Activated naive CD4-positive, alpha-beta T cell treated with anti-CD3 and anti-CD28 coated beads, Interleukin-2, amount 10 ng/mL, durations not matched to agents 7 days and 5 days (primary cell): ENCODE data around the gene NEU4.
"Not testable (repeated sequence)": the region's sequence is repeated elsewhere in the genome, so short reads cannot be mapped to it uniquely, and the experiment has no call there.

Experiments used
- CTCF ChIA-PET: fragments of 350-600 bp; sonication (Branson Sonifier 250); formaldehyde crosslinking; loops from one replicate; lab custom pipeline; 2021; ENCODE audit warnings: antibody characterized with exemption; lab: Charles Lee
- DNase-seq: peaks from one replicate; pipeline ENCODE4 v3.0.0-alpha.2; 2020
- H3K27ac Mint-ChIP-seq: one replicate; pipeline ENCODE4 v1.8.0; 2021; ENCODE audit warnings: mild to moderate bottlenecking, moderate library complexity, mixed read lengths
- H3K27me3 Mint-ChIP-seq: one replicate; pipeline ENCODE4 v1.8.0; 2021; ENCODE audit warnings: mild to moderate bottlenecking, mixed read lengths
- H3K36me3 Mint-ChIP-seq: one replicate; pipeline ENCODE4 v1.8.0; 2021; ENCODE audit warnings: mixed read lengths
- H3K4me1 Mint-ChIP-seq: one replicate; pipeline ENCODE4 v1.8.0; 2021; ENCODE audit warnings: mixed read lengths
- H3K4me3 Mint-ChIP-seq: one replicate; pipeline ENCODE4 v1.8.0; 2021; ENCODE audit warnings: mild to moderate bottlenecking, moderate library complexity, mixed read lengths
- H3K9me3 Mint-ChIP-seq: one replicate; pipeline ENCODE4 v1.8.0; 2021; ENCODE audit warnings: mixed read lengths

Gene NEU4

DNA sequence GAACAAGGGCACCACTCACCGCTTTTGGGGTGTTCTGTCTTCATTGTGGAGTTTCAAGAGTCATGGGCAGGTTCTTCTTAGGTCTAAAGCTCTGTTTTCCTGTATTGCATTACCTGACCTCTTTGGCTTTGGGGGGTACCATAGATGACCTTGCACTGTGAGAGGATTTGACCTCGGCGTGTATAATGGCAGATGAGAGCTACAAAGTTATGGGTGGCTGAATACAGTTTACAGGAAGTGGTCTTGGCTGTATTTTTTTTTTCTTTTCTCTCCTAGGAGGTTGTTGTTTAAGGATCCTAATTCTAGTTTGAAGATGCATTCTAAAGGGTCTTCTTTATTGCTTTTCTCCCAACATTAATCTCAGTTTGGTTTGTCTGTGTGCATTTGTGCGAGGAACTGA lies 20.9 kb upstream of the NEU4 start:
- CTCF ChIA-PET: no interaction called here
- peak overlapping the region; percentile 7 for H3K27ac Mint-ChIP-seq
- DNase-seq: no peak
- H3K4me3 Mint-ChIP-seq: no peak overlapping the region
- H3K9me3 Mint-ChIP-seq: peaks cover 26% of the 10 kb centered on the region
- H3K4me1 Mint-ChIP-seq: peaks cover 8% of the 10 kb centered on the region
- no peaks in the 10 kb centered on the region for H3K36me3 Mint-ChIP-seq
- peaks cover 5% of the 10 kb centered on the region for H3K27me3 Mint-ChIP-seq

DNA sequence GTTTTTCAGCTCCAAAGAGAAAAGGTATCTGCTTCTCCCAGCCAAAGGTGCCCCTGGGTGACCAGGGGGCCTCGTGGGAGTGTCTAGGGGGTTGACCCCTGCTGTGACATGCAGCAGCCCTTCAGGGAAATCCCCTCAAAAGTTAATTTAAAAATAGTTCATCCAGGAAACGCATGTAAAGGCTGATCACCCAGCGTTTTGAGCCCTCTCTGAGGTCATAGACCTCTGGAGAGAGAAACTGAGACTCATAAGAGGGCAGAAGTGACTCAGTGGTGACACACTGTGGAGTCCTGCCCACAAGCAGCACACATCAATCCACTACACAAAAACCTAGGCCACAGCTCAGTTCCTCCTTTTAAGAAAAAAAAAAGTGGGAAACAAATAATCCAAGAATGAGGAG lies 20.4 kb upstream of the NEU4 start:
- CTCF ChIA-PET: no interaction called here
- DNase-seq: peak; percentile 21

DNA sequence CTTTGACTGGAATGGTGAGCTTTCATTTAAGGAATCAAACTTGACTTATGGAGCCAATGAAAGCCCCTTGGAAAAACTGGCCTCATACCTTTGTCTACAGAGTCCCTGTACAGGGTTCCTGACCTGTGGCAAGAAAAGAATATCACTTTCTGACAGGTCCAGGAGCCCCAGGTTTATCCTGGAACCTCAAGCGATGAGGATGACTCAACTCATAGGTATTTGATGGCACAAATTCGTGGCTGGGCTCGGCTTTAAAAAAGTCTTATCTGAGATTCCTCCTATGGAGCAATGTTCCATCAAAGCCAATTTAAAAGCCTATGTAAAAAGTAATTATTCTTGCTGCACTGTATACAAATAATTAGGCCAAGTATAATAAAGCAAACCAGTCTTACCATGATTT lies 17.6 kb upstream of the NEU4 start:
- not testable (repeated sequence) for H3K4me3 Mint-ChIP-seq, H3K36me3 Mint-ChIP-seq, DNase-seq, H3K4me1 Mint-ChIP-seq, H3K27me3 Mint-ChIP-seq, H3K27ac Mint-ChIP-seq
- CTCF ChIA-PET: interaction anchor here (0.7 kb wide), 1 partner anchor 9 kb away, joined by 3 read pairs; no protein-coding TSS in a partner anchor
- peaks cover 26% of the 10 kb centered on the region for H3K9me3 Mint-ChIP-seq

More for the DNA sequence above, 20.4 kb upstream of the NEU4 start:
- Mint-ChIP-seq H3K36me3 (no peaks in the 10 kb centered on the region), H3K4me1 (peaks cover 8% of the 10 kb centered on the region), H3K27me3 (peaks cover 5% of the 10 kb centered on the region), H3K27ac (peak overlapping the region; percentile 7), H3K4me3 (no peak overlapping the region), H3K9me3 (peaks cover 28% of the 10 kb centered on the region)

DNA sequence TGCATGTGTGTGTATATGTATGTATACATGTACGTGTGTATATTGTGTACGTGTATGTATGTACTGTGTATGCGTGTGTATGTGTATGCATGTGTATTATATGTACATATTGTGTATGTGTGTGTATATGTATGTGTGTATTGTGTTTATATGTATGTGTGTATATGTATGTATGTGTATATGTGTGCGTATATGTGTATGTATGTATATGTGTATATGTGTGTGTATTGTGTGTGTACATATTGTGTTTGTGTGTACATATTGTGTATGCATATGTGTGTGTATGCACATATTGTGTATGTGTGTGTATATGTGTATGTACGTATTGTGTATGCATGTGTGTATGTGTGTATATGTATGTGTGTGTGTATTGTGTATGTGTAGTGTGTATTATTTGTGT lies 15.6 kb upstream of the NEU4 start:
- Mint-ChIP-seq H3K4me1 (peaks cover 3% of the 10 kb centered on the region), H3K27me3 (no peaks in the 10 kb centered on the region), H3K27ac (no peak overlapping the region), H3K9me3 (peaks cover 21% of the 10 kb centered on the region), H3K4me3 (no peak overlapping the region), H3K36me3 (no peaks in the 10 kb centered on the region)
- DNase-seq: no peak
- CTCF ChIA-PET: interaction anchor here (0.9 kb wide), 1 partner anchor 500 kb away, joined by 3 read pairs; no protein-coding TSS in a partner anchor

DNA sequence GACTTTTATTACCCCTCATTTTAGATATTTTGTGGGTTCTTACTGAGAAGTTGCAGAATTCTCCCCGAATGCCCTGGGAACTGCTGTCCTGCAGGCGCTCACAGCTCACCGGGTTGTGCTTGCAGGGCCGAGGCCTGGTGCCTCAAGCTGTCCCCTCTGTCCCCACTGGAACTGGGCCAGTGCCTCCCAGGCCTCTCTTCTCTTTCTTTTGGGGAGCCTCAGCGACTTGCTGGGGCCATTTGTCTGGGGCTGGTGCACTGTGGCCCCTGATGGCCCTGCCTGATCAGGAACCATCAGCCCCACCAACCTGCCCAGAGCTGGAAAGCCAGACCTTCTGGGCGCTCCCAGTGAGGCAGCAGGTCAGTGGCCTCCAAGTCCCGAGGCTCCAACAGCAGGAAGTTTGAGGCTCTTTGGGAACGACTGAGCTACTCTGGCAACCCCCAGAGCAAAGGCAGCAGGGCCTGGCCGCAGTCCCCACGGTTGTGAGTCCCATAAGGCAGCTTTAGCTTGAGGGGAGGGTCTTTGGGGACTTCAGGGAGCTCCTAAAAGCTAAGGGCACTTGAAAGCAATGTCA lies 14.7 kb upstream of the NEU4 start:
- H3K9me3 Mint-ChIP-seq: peaks cover 16% of the 10 kb centered on the region
- no peaks in the 10 kb centered on the region for H3K4me1 Mint-ChIP-seq
- CTCF ChIA-PET: interaction anchor here (0.8 kb wide), 1 partner anchor 9 kb away, joined by 3 read pairs; no protein-coding TSS in a partner anchor
- no peak overlapping the region for H3K27ac Mint-ChIP-seq
- no peaks in the 10 kb centered on the region for H3K36me3 Mint-ChIP-seq
- no peak for DNase-seq
- H3K27me3 Mint-ChIP-seq: no peaks in the 10 kb centered on the region
- H3K4me3 Mint-ChIP-seq: no peak overlapping the region

DNA sequence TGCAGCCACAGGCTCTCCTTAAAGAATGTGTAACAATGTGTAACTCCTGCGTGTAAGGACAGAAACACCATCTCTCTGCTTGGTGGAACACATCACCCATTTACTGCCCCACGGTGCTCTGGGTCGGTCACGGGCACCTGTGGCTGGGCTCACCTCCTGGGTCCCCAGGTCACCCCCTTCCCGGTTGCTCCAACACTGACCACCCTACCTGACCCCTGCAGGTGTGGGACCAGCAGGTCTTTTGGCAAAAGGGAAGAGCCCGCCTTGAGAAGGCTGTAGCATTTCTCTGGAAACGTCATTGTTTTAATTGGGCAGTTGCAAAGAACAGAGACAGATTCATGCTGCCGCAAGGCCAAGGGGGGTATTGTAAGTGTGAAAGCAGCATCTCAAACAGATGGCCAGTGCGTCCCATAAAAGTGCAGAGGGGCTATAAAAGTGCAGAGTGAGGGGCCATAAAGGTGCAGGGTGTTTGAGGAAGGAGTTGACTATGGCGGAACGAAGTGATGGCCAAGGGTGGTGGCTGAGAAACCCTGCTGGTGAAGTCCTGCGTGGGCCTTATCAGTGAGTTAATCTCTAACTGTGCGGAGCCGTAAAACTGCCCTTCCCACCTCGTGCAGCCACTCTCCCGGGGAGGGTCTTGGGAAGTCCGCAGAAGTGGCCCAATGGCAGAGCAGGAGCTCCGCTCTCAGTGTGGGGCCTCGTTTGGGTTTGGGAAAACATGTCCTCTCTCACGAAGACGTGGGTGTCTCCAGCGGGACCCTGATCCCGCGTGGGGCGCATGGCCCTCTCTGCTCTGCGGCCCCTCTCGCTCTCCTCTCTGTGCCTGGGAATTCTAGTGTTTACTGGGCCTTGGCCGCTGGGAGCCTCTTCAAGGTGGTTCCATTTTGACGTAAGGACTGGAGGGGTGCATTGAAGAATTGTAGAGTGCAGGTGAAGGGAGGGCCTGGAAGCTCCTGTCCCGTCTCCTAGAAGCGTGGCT lies 13.7 kb upstream of the NEU4 start:
- CTCF ChIA-PET: interaction anchor here (0.6 kb wide), 1 partner anchor 566 kb away, joined by 3 read pairs; no protein-coding TSS in a partner anchor
- no peak overlapping the region for H3K27ac Mint-ChIP-seq
- no peak overlapping the region for H3K4me3 Mint-ChIP-seq

DNA sequence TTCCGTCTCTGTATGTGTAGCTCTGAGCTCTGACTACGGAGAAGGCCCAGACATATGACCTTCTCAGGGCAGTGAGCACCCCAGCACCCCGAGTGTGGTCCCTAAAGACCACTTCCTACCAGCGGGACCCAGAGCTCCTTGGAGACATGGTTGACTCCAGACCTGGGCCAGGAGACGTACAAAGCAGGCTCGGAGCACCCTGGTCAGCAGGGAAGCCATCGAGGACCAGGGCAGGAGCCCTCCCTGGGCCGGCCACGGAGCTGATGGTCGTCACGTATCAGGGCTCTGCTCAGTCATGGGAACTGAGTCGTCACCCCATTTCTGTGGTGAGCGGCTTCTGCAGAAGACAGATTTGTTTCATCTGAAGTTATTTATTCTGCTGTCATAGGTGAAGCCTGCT lies 12.8 kb upstream of the NEU4 start:
- H3K27me3 Mint-ChIP-seq: peaks cover 4% of the 10 kb centered on the region
- H3K27ac Mint-ChIP-seq: no peak overlapping the region
- H3K4me1 Mint-ChIP-seq: no peaks in the 10 kb centered on the region
- no peaks in the 10 kb centered on the region for H3K36me3 Mint-ChIP-seq
- H3K4me3 Mint-ChIP-seq: no peak overlapping the region
- H3K9me3 Mint-ChIP-seq: peaks cover 2% of the 10 kb centered on the region
- CTCF ChIA-PET: no interaction called here
- DNase-seq: peak; percentile 15

More for the DNA sequence above, 13.7 kb upstream of the NEU4 start:
- H3K27me3 Mint-ChIP-seq: peaks cover 4% of the 10 kb centered on the region
- no peaks in the 10 kb centered on the region for H3K4me1 Mint-ChIP-seq
- DNase-seq: no peak
- peaks cover 11% of the 10 kb centered on the region for H3K9me3 Mint-ChIP-seq
- H3K36me3 Mint-ChIP-seq: no peaks in the 10 kb centered on the region

DNA sequence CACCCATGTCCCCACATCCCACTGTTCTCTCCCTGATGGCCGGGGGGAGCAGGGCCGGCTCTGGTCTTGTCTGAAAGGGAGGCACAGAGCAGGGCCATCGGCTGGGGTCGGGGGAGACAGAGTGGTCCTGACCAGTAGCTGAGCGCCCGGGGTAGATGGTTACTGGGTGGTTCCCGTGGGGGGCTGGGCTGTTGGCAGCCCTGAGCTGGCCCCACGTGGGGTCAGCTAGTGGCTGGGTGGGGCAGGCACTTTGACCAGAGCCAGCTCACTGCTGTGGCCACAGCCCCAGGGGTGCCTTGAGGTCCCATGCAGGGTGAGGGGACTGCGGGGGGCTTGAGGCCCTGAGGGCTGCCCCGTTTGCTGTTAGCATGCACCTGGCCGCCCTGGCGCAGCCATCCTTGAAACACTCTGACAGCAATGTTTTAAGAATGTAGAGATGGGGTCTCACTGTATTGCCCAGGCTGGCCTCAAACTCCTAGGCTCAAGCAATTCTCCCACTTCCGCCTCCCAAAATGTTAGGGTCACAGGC lies 12.3 kb upstream of the NEU4 start:
- DNase-seq: peak; percentile 19
- no peaks in the 10 kb centered on the region for H3K36me3 Mint-ChIP-seq
- no peak overlapping the region for H3K27ac Mint-ChIP-seq
- peaks cover 2% of the 10 kb centered on the region for H3K9me3 Mint-ChIP-seq
- H3K27me3 Mint-ChIP-seq: peaks cover 7% of the 10 kb centered on the region
- H3K4me1 Mint-ChIP-seq: no peaks in the 10 kb centered on the region
- CTCF ChIA-PET: no interaction called here
- H3K4me3 Mint-ChIP-seq: no peak overlapping the region

DNA sequence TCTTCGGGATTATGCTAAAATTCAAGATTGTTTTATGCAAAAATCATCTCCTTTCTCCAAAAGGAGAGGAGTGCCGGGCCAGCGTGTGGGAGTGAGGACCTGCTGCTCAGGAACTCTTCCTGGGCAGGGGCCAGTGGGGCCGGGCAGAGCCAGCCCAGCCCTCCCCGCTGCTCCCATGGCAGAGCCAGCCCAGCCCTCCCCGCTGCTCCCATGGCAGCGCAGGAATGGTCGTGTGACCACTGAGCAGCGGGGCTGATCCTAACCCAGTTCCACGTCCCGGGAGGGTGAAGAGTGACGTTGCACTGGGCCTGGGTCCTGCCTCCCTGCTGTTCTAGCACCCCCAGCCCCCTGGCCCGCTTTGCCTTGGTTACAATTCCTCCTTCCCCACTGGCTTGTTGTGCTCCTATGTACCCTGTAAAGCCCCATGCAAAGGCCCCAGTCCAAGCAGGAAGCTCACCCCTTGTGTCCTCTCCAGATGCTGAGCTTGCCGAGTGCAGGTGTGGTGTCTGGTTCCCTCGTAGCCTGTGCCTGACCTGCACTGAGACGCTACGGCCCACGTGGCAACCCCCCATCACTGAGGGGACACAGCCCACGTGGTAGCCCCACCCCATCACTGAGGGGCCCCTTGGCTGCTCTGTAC lies 11.4 kb upstream of the NEU4 start:
- CTCF ChIA-PET: no interaction called here
- peaks cover 13% of the 10 kb centered on the region for H3K27me3 Mint-ChIP-seq

DNA sequence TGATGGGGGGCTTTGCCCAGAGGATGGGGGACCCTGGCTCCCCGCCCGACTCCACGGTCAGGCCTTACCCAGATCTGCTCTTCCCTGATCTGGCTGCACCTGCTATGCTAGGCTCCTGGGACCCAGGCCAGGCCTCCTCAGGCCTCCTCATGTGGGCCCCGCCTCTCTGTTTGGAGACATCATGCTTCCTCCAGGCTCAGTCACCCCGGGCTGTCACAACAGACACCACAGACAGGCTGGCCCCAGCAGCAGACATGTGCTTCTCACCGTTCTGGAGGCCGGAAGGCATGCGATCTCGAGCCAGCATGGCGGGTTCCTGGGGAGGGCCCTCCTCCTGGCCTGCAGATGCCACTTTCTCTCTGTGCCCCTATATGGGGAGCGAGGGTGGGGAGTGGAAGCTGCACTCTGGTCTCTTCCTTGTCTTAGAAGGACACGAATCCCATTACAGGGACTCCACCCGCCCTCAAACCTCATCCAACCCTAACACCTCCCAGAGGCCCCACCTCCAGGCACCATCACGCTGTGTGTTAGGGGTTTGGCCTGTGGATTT lies 10.8 kb upstream of the NEU4 start:
- Mint-ChIP-seq H3K4me1 (no peaks in the 10 kb centered on the region), H3K27ac (no peak overlapping the region), H3K36me3 (no peaks in the 10 kb centered on the region), H3K9me3 (peaks cover 2% of the 10 kb centered on the region), H3K4me3 (no peak overlapping the region), H3K27me3 (peaks cover 19% of the 10 kb centered on the region)
- no peak for DNase-seq
- CTCF ChIA-PET: no interaction called here

More for the DNA sequence above, 11.4 kb upstream of the NEU4 start:
- Mint-ChIP-seq H3K36me3 (no peaks in the 10 kb centered on the region), H3K4me3 (no peak overlapping the region), H3K27ac (no peak overlapping the region), H3K4me1 (no peaks in the 10 kb centered on the region), H3K9me3 (peaks cover 2% of the 10 kb centered on the region)
- DNase-seq: no peak

DNA sequence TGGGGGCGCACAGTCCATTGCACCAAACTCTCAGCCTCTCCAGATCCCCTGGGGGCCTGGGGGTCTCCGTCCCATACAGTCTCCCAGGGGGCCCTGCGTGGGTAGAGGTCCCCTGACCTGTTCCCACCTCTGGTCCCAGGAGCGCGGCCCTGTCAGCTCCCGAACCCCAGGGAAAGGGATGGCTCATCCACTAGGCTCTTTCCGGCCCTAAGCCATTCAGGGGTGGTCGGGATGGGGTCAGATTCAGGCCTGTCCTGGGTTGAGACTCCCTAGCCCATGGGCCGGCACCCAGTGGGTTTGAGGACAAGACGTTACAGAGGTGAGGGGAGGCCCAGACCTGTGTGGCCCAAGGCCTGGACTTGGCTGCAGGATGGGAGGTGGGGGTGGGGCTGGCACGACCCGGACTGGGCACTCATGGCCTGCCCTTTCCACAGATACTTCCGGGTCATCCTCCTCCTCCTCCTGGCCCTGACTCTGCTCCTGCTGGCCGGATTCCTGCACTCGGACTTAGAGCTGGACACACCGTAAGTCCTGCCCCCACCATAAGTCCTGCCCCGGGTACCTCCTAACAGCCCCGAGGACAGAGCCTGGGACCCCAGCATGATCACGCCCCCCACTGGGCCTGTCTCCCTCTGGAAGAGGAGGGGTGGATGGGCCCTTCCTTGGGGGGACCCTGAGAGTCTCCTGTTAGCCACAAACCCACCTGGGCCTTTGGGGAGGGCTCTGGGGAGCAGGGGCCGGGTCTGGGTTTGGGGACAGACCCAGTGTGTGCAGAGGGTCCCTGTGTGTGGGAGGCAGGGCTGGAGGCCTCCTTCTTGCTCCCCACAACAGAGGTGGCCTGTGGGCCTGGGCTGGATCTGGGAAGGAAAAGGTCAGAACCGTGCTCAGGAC lies 10.1 kb upstream of the NEU4 start:
- Mint-ChIP-seq H3K27me3 (peaks cover 26% of the 10 kb centered on the region), H3K36me3 (no peaks in the 10 kb centered on the region), H3K4me1 (peaks cover 3% of the 10 kb centered on the region), H3K4me3 (no peak overlapping the region), H3K9me3 (no peaks in the 10 kb centered on the region), H3K27ac (no peak overlapping the region)
- DNase-seq: no peak
- CTCF ChIA-PET: no interaction called here

DNA sequence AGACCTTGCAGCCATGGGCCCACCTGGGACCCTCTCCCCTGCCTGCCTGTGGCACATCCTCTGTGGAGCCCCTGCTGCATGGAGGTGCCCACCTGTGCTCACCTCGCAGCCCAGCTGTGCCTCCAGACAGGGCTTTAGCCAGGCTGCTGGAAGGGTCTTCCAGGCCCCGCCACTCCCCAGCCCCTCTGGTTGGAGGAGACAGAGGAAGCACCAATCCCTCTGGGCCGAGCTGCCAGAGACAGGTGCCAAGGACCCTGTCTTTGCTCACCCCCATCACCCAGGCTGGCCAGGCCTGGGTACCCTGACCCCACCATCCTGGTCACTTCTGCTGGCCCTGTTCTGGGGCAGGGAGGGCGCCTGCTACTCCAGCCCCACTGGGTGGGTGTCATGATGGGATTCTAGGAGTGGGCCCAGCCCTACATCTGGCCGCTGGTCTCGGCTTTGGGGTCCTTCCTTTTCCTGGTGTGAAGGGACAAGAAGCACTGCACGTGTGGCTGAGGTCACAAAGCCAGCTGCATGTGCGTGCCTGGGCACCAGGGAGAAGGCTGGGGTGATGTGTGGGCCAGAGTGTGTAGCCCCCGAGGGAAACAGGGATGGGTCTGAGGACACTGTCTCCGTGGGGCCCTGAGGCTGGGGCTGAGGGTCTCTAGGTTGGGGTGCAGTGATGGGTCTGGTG lies 9.3 kb upstream of the NEU4 start:
- no peak for DNase-seq
- no peak overlapping the region for H3K4me3 Mint-ChIP-seq
- CTCF ChIA-PET: no interaction called here
- no peaks in the 10 kb centered on the region for H3K36me3 Mint-ChIP-seq
- no peaks in the 10 kb centered on the region for H3K9me3 Mint-ChIP-seq
- H3K27me3 Mint-ChIP-seq: peaks cover 34% of the 10 kb centered on the region
- H3K4me1 Mint-ChIP-seq: peaks cover 6% of the 10 kb centered on the region
- H3K27ac Mint-ChIP-seq: no peak overlapping the region
